K562 (cell line): ENCODE results near the gene LRMDA. TPM values are rescaled to one million over a fixed set of nuclear protein-coding genes. Genes with fewer than 3 reads are reported as not detected.

Experiments used
- E2F3 ChIP-seq: fragments of 250-450 bp; sonication (Bioruptor Pico); IDR thresholded peaks from 2 replicates; pipeline ENCODE4 v1.4.0; 2020; ENCODE audit warnings: mild to moderate bottlenecking
- GTF2A2 ChIP-seq: IDR thresholded peaks from 2 replicates; pipeline ENCODE4 v1.6.1; 2016; ENCODE audit warnings: mild to moderate bottlenecking, missing genetic modification characterization, missing compliant biosample characterization
- PHF20 ChIP-seq: fragments of 450-650 bp; IDR thresholded peaks from 2 replicates; pipeline ENCODE4 v1.6.1; 2018; ENCODE audit not compliant: partially characterized antibody
- PHF8 ChIP-seq: fragments of 200-600 bp; sonication (generic); IDR thresholded peaks from 2 replicates; pipeline ENCODE4 v1.6.1; 2012; ENCODE audit warnings: mixed run types, mild to moderate bottlenecking, inconsistent platforms, low read length, moderate library complexity, borderline replicate concordance
- SOX6 ChIP-seq: fragments of 450-650 bp; IDR thresholded peaks from 2 replicates; pipeline ENCODE4 v1.6.1; 2014; ENCODE audit warnings: mild to moderate bottlenecking
- TAF9B ChIP-seq: fragments of 450-650 bp; IDR thresholded peaks from 2 replicates; pipeline ENCODE4 v1.6.1; 2018; ENCODE audit warnings: mild to moderate bottlenecking; ENCODE audit not compliant: partially characterized antibody
- XRCC5 ChIP-seq: fragments of 200-400 bp; formaldehyde crosslinking; IDR thresholded peaks from 2 replicates; pipeline ENCODE4 v1.6.1; 2017; ENCODE audit warnings: low read depth, mild to moderate bottlenecking, low read length
- YY1 ChIP-seq, 3 experiments: IDR thresholded peaks; 2 replicates each; pipeline ENCODE4 v1.6.1; 2011; ENCODE audit warnings: low read length in 2 of 3, mild to moderate bottlenecking in 2 of 3, moderate library complexity in 2 of 3, borderline replicate concordance in 1 of 3, control low read depth in 1 of 3, low read depth in 1 of 3; ENCODE audit not compliant: insufficient read depth in 3 of 3, insufficient replicate concordance in 2 of 3, control insufficient read depth in 1 of 3, insufficient read length in 1 of 3; ENCODE audit errors: extremely low read depth in 1 of 3
- ZC3H11A ChIP-seq: IDR thresholded peaks from 2 replicates; pipeline ENCODE4 v1.6.1; 2012; ENCODE audit warnings: low read depth, low read length, improper control_type of control experiment
- ZKSCAN8 ChIP-seq: fragments of 200-800 bp; sonication (Bioruptor generic); IDR thresholded peaks from 2 replicates; pipeline ENCODE4 v1.6.1; 2016; ENCODE audit warnings: missing genetic modification characterization, missing compliant biosample characterization
- ZNF184 ChIP-seq: sonication (generic); formaldehyde crosslinking; IDR thresholded peaks from 2 replicates; pipeline ENCODE4 v1.5.0; 2020; ENCODE audit warnings: missing genetic modification reagents
- ZNF224 ChIP-seq: sonication (generic); formaldehyde crosslinking; IDR thresholded peaks from 2 replicates; pipeline ENCODE4 v1.8.0; 2022; ENCODE audit warnings: mild to moderate bottlenecking, missing genetic modification reagents
- polyA plus RNA-seq, 8 experiments: library from polyadenylated mRNA; depleted of rRNA in 4 of 8; stranded (reverse) in 5 of 8; unstranded in 3 of 8; fragments of >200 nt; fragmentation: Nextera tagmentation in 2 of 8; fragmentation: Illumina TruSeq in 1 of 8; extraction: Ambion mirVana in 2 of 8; extraction: Trizol in 1 of 8; gene quantifications; 2 replicates each; pipeline versions ENCODE4 v1.2.1 to v1.2.3, GENCODE V29; 2011 to 2014; ENCODE audit warnings: inconsistent platforms in 1 of 8, missing spikeins in 1 of 8
- total RNA-seq, 7 experiments: library from RNA; depleted of rRNA in 6 of 7; stranded (reverse); fragments of >200 nt in 6 of 7; fragmentation: Illumina TruSeq in 2 of 7; extraction: Trizol in 2 of 7; gene quantifications; 2 replicates each; pipeline versions ENCODE4 v1.2.1 to v1.2.3, GENCODE V29; 2011 to 2021; ENCODE audit warnings: low replicate concordance in 1 of 7
- TF ChIP-seq, protein P1 (sequence below), 2 experiments: fragments of 450-650 bp; formaldehyde crosslinking in 1 of 2; IDR thresholded peaks; 2 replicates each; pipeline versions ENCODE4 v1.4.0 to v1.6.1; 2014 to 2020; ENCODE audit warnings: mild to moderate bottlenecking in 2 of 2, borderline replicate concordance in 1 of 2, low read depth in 1 of 2
- TF ChIP-seq, protein P2 (sequence below): fragments of 450-650 bp; IDR thresholded peaks from 2 replicates; pipeline ENCODE4 v1.6.1; 2017; ENCODE audit warnings: antibody characterized with exemption
- TF ChIP-seq, protein P3 (sequence below): fragments of 250-450 bp; sonication (Bioruptor Pico); IDR thresholded peaks from 2 replicates; pipeline ENCODE4 v1.8.0; 2022; ENCODE audit warnings: moderate library complexity, mild to moderate bottlenecking, inconsistent platforms
- TF ChIP-seq, protein P4 (sequence below): sonication (generic); IDR thresholded peaks from 2 replicates; pipeline ENCODE4 v1.6.1; 2016

Gene LRMDA
- total and polyA plus RNA-seq, 9 of the 15 experiments (the other 6 are each of a cell fraction or from before 2014, with no cell fraction given): 0.25 TPM; not detected in 8

DNA sequence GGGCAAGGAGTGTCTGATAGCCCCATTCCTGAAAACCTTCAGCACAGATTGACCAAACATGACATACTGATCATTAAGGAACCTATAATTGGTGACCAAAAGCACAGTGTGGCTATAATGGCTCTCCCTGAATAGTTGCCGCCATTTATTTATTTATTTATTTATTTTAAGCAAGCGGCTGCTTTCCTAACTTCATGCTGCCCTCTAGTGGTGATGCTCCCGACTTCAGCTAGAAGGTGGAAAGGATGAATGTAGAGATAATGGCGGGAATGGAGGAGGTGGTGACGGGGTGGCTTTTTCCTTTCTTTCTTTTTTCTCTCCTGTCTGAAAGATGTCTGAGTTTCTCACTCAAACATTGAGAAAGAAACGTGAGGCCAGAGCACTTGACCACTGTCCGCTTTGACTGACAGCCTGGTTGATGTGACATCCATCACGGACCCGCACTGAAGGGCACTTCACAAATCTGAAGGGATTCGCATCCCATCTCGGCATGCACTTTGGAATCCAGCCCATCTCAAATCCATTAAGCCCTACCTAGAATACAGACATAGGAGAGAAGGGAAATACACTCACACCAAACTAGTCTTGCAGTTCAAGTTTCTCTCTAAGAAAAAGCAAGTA, 1116.0 kb downstream of the LRMDA start (continued):
- TF ChIP-seq PHF8: no peak
- no peak for TF ChIP-seq SOX6
- TF ChIP-seq ZNF184 (CRISPR knock-in tag): no peak
- TF ChIP-seq, protein P1, sequence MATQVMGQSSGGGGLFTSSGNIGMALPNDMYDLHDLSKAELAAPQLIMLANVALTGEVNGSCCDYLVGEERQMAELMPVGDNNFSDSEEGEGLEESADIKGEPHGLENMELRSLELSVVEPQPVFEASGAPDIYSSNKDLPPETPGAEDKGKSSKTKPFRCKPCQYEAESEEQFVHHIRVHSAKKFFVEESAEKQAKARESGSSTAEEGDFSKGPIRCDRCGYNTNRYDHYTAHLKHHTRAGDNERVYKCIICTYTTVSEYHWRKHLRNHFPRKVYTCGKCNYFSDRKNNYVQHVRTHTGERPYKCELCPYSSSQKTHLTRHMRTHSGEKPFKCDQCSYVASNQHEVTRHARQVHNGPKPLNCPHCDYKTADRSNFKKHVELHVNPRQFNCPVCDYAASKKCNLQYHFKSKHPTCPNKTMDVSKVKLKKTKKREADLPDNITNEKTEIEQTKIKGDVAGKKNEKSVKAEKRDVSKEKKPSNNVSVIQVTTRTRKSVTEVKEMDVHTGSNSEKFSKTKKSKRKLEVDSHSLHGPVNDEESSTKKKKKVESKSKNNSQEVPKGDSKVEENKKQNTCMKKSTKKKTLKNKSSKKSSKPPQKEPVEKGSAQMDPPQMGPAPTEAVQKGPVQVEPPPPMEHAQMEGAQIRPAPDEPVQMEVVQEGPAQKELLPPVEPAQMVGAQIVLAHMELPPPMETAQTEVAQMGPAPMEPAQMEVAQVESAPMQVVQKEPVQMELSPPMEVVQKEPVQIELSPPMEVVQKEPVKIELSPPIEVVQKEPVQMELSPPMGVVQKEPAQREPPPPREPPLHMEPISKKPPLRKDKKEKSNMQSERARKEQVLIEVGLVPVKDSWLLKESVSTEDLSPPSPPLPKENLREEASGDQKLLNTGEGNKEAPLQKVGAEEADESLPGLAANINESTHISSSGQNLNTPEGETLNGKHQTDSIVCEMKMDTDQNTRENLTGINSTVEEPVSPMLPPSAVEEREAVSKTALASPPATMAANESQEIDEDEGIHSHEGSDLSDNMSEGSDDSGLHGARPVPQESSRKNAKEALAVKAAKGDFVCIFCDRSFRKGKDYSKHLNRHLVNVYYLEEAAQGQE (IDR thresholded peaks at IDR 0.05; ENCODE audit: borderline replicate concordance): peak; percentile 32; the same call in 1 of the 2 replicates
- TF ChIP-seq, protein P1 (CRISPR knock-in tag; IDR thresholded peaks at IDR 0.05; ENCODE audit: low read depth): no peak
- no peak for TF ChIP-seq ZKSCAN8 (CRISPR knock-in tag)
- TF ChIP-seq, protein P2, sequence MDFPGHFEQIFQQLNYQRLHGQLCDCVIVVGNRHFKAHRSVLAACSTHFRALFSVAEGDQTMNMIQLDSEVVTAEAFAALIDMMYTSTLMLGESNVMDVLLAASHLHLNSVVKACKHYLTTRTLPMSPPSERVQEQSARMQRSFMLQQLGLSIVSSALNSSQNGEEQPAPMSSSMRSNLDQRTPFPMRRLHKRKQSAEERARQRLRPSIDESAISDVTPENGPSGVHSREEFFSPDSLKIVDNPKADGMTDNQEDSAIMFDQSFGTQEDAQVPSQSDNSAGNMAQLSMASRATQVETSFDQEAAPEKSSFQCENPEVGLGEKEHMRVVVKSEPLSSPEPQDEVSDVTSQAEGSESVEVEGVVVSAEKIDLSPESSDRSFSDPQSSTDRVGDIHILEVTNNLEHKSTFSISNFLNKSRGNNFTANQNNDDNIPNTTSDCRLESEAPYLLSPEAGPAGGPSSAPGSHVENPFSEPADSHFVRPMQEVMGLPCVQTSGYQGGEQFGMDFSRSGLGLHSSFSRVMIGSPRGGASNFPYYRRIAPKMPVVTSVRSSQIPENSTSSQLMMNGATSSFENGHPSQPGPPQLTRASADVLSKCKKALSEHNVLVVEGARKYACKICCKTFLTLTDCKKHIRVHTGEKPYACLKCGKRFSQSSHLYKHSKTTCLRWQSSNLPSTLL: no peak
- TF ChIP-seq PHF20: no peak
- TF ChIP-seq ZC3H11A: 0 out of 2 replicates have a peak, but pooled peaks have one; percentile 51
- 0 out of 2 replicates have a peak, but pooled peaks have one; percentile 38 for TF ChIP-seq XRCC5
- TF ChIP-seq ZNF224 (CRISPR knock-in tag): no peak
- TF ChIP-seq TAF9B: no peak
- TF ChIP-seq, protein P3, sequence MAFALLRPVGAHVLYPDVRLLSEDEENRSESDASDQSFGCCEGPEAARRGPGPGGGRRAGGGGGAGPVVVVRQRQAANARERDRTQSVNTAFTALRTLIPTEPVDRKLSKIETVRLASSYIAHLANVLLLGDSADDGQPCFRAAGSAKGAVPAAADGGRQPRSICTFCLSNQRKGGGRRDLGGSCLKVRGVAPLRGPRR (CRISPR knock-in tag): no peak
- TF ChIP-seq, protein P4, sequence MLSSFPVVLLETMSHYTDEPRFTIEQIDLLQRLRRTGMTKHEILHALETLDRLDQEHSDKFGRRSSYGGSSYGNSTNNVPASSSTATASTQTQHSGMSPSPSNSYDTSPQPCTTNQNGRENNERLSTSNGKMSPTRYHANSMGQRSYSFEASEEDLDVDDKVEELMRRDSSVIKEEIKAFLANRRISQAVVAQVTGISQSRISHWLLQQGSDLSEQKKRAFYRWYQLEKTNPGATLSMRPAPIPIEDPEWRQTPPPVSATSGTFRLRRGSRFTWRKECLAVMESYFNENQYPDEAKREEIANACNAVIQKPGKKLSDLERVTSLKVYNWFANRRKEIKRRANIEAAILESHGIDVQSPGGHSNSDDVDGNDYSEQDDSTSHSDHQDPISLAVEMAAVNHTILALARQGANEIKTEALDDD: no peak
- TF ChIP-seq E2F3 (CRISPR knock-in tag): peak; percentile 24; the same call in 1 of the 2 replicates
- no peak for TF ChIP-seq GTF2A2 (tag)
- peak in 1 of 3 experiments; percentile 53 for TF ChIP-seq YY1 (IDR thresholded peaks at IDR 0.05; ENCODE audit: borderline replicate concordance in 1 of 3, control insufficient read depth in 1 of 3, extremely low read depth in 1 of 3, insufficient read depth in 3 of 3, insufficient read length in 1 of 3, insufficient replicate concordance in 2 of 3, low read depth in 1 of 3, low read length in 2 of 3)
